K562 (cell line): Measurements from ENCODE around the gene CCNT1.

Source experiments
- EGR1 ChIP-seq: fragments of 450-650 bp; conservative IDR thresholded peaks from 2 replicates; pipeline ENCODE4 v1.6.1; 2017; ENCODE audit warnings: mild to moderate bottlenecking
- JUN ChIP-seq, 2 experiments: sonication (generic) in 1 of 2; formaldehyde crosslinking in 1 of 2; IDR thresholded peaks; 2 replicates each; pipeline versions ENCODE4 v1.6.1 to v1.8.0; 2012 to 2022; ENCODE audit warnings: borderline replicate concordance in 2 of 2, mild to moderate bottlenecking in 2 of 2, improper control_type of control experiment in 1 of 2, low read depth in 1 of 2, low read length in 1 of 2, missing genetic modification reagents in 1 of 2
- TBP ChIP-seq: optimal IDR thresholded peaks from 2 replicates; pipeline ENCODE3; 2011; ENCODE audit warnings: low read depth, low read length, improper control_type of control experiment
- ZNF766 ChIP-seq: fragments of 200-800 bp; sonication (Bioruptor generic); conservative IDR thresholded peaks from 2 replicates; pipeline ENCODE4 v1.6.1; 2016; ENCODE audit warnings: missing genetic modification characterization, missing compliant biosample characterization
- TF ChIP-seq, protein P1 (sequence below): fragments of 450-650 bp; formaldehyde crosslinking; IDR thresholded peaks from 2 replicates; pipeline ENCODE4 v1.4.0; 2022; ENCODE audit warnings: mild to moderate bottlenecking, moderate library complexity

DNA sequence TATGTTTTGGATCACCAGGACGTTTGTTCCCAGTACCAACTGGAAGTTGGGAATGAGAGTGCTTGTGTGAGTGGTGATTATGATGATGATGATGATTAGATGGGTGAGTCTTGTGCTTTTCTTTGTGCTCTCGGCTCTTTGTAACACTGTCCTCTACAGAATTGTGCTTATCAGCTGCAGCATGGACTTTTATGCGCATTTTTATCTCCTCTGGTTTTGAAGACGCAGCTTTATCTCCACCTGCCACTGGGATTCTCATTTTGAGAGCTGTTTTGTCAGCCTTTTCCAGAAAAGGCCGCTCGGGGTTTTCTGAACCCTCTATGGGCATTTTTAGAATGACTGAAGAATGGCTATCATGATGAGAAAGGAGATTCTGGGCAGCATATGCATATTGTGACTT, 22.9 kb downstream of the CCNT1 start:
- TF ChIP-seq, protein P1, sequence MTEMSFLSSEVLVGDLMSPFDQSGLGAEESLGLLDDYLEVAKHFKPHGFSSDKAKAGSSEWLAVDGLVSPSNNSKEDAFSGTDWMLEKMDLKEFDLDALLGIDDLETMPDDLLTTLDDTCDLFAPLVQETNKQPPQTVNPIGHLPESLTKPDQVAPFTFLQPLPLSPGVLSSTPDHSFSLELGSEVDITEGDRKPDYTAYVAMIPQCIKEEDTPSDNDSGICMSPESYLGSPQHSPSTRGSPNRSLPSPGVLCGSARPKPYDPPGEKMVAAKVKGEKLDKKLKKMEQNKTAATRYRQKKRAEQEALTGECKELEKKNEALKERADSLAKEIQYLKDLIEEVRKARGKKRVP (CRISPR knock-in tag) = no peak
- TF ChIP-seq ZNF766 (0 out of 2 replicates have a peak, but pooled peaks have one; percentile 43), TBP (no peak), JUN (IDR thresholded peaks at IDR 0.05; ENCODE audit: borderline replicate concordance, low read depth, low read length) (no peak), JUN (CRISPR knock-in tag; IDR thresholded peaks at IDR 0.05; ENCODE audit: borderline replicate concordance) (no peak), EGR1 (no peak)
